OCI-M2 (cell line): ENCODE measurements around the gene BEND3.

Experiments
- DNase-seq: peaks from one replicate; lab custom pipeline; 2025; ENCODE audit not compliant: unreplicated experiment; lab: John Stamatoyannopoulos, UW

Gene BEND3

DNA sequence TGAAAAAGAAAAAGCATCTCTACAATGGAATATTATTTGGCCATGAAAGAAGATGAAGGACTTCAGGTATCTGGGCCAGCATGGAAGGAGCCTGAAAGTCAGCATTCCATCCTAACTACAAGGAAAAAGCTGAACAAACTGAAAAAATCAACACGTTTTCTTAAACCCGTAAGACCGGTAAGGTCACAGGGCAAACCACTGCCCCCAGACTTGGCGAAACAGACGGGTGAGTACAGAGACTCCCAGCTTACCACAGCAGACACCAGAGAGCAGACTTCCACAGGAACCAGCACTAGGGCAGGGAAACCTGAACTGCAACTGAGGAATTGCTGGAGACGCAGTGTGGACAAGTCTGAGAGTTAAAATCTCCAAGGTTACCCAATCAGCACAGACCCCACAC is 31.4 kb downstream of the BEND3 start:
- no peak for DNase-seq

DNA sequence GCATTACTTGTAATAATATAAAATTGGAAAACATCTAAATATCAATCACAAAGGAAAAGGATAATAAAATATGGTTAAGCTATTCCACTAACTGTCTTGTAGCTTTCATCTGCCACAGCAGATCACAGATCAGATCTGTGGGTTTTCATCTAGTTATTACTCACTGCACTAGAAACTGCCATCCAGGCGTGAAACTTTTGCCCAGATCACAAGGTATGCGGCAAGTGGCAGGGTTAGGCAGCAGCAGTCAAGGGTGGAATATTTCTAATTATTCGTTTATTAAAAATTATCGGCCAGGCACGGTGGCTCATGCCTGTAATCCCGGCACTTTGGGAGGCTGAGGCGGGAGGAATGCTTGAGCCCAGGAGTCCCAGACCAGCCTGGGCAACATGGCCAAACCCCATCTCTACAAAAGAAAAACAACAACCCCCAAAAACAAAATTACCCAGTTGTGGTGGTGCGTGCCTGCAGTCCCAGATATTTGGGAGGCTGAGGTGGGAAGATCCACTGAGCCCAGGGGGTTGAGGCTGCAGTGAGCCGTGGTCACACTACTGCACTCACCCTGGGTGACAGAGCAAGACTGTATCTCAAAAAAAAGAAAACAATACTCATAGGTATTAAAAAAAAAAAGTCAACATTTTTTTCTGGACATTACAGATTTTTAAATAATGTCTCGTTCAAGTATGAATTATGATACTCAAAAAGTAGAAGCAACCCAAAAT is 32.1 kb downstream of the BEND3 start:
- DNase-seq: no peak

- no peak for DNase-seq
Measured at GRCh38 chr6:107082045-107082444, 33.3 kb downstream of the BEND3 start.

- DNase-seq: no peak
Measured at GRCh38 chr6:107080036-107080435, 35.3 kb downstream of the BEND3 start.

DNA sequence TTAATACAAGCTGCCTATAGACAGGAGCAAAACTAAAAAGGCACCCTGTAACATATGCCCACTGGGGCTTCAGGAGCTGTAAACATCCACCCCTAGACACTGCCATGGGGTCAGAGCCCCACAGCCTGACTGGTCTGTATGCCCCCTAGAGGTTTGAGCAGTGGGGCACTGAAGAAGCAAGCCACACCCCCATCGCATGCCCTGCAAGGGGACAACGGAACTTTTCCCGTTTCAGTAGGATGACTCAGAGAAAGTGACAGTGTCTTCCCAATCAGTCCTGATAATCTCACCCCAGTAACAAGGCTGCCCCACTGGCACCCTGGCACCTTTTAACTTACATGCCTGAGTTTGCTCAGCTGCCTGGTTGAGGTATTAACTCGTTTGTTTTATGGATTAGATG is 35.9 kb downstream of the BEND3 start:
- no peak for DNase-seq

DNA sequence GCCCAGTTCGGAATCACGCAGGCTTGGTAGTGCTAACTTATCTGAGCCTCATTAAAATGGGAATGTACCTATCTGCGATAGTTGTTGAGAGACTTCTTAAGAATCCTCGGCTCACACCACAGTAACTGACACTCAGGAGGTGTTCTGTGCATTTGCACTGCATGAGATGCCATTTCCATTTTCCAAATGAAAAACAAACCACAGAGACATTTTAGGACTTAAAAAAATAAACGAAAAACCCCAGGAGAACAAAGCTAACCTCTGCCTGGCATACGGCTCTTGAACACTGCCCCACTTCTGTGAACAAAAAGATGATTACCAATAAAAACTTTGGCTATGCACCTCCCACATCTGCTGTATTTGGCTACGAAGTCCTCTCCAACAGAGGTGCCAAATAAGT is 37.6 kb downstream of the BEND3 start:
- no peak for DNase-seq

DNA sequence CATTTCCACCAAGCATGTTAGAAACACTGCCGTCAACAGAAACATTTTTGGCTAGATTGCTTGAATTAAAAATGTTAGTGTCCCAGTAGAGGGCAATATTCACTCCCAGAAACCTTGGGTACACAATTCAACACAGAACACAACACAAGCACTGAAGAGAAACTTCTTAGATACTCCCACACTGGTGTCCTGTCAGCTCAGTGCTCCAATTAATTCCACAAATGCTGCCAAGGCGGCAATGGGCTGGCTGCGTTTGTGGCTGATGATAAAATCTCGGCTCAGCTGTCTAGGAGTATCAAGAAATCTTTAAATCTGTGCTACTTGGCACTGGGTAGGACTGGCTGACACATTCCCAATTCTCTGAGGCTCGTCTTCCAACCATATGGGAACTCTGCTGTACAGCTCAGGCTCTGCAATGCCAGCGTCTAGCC is 39.3 kb downstream of the BEND3 start:
- DNase-seq: no peak

GRCh38 chr6:107070686-107071085 is 44.6 kb downstream of the BEND3 start:
- DNase-seq: no peak

- DNase-seq: no peak
Measured at GRCh38 chr6:107069631-107070548, 45.4 kb downstream of the BEND3 start.

- no peak for DNase-seq
Measured at GRCh38 chr6:107068691-107069630, 46.4 kb downstream of the BEND3 start.

DNA sequence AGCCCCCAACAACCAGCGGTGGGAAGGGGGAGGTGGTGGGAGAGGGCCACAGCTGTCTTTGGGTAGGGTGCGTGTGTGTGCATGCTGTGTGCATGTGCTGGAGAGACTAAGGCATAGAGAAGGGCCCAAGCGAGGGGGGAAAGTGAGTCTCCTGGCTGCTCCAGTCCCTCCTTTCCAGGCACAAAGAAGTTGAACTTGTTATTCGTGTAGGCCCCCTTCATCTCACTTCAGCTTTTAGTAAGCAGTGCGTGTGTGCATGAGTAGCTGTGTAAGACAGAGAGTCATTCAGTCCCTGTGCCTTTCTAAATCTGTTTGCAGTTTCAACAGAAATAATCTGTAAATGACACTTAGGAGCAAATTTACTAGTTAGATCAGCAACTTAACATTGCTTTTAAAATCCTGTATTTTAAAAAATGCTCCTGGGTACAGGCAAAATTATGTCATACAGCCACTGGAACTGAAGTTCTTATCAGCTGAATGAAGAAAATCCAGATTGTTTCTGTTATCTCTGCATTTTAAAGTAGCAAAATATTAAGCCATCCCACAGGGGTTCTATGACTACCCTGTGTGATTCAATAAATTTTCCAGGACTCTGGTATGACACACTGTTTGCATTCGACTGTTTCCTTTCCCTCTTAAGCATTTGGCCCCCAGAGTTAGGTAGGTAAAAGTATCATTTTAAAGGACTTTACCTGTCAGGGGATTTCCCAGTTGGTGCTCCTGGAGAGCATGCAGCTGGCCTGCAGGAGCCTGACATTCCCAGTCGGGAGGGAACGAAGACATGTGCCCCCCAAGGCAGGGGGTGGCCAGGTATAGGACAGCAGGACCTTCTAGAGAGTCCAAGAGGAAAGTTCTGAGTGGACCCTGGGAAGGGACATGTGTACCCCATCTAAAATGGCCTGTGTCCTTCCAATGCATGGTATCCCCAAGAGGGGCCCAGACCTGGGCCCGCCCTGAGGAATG is 48.3 kb downstream of the BEND3 start:
- no peak for DNase-seq

DNA sequence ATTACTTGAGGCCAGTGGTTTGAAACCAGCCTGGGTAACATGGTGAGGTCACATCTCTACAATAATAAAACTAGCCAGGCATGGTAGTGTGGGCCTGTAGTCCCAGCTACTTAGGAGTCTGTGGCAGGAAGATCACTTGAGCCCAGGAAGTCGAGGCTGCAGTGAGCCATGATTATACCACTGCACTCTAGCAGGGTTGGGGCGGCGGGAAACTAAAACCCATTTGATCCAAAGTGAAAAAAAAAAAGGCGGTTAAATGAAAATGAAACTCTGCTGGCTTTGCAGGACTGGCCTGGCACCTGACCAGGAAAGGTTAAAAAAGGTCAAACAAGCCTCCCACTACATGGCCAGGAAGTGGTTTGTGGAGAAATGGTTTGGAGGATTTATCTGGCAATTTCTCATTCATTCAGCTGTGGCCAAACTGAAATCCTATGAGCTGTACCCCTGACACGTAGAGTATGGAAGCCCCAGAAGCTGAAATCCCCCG is 50.7 kb downstream of the BEND3 start:
- DNase-seq: no peak

GRCh38 chr6:107062691-107063090 is 52.6 kb downstream of the BEND3 start:
- DNase-seq: no peak

DNA sequence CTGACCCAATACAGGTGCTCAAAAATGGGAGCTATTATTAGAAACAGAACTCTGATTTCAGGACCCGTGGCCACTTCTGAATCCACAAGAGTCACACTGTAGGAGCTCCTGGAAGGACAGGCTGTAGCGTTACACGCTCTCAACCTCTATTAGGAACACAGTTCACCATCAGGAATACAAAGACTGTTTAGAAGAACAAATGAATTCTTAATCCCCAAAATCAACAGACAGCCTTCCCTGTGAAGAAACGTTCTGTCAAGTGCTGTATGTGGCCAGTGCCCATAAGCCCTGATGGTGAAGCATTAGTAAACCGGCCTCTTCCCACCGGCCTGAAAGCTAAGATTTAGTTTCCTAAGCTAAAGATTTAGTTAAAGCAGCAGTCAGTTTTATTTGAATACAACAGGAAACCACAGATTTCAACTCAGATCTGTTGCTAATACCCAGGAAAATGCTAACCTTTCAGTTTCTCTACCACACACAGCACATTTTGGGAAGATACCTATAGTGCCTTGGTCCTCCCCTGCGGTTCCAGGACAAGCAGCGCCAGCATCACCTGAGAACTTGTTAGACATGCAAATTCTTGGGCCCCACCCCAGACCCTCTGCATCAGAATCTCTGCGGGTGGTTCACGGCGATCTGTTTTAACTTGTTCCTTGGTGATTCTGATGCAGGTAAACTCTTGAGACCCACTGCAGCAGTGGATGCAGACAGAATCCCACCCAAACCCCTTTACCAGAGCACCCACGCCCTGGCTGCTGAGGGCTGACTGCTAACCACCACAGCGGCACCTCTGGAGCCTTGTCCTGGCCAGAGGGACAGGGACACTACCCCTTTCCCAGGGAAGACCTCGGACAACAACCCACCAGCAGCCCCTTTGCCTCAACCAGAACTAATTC is 53.9 kb downstream of the BEND3 start:
- no peak for DNase-seq

- DNase-seq: no peak
Measured at GRCh38 chr6:107060704-107061103, 54.6 kb downstream of the BEND3 start.

DNA sequence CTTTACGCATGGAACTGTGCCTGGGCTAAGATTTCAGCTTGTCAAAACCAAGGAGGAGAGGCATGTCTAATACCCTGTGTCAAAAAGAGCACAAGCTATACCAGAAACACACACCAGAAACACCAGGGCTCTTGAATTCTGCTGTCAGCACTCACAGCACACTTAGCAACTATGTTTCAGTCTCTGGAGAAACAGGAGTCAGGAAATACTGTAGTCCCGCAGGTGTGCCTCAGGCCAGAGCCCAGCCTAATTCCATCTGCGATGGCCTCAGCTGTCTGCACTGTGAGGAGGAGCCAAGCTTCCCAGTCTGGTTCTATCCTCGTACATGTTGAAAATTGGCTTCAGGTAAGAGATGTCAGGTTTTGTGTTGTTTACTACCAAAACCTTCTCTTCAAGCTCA is 55.7 kb downstream of the BEND3 start:
- DNase-seq: no peak

GRCh38 chr6:107057679-107058078 is 57.6 kb downstream of the BEND3 start:
- no peak for DNase-seq

GRCh38 chr6:107056796-107057195 is 58.5 kb downstream of the BEND3 start:
- no peak for DNase-seq

- no peak for DNase-seq
Measured at GRCh38 chr6:107047807-107048206, 67.5 kb downstream of the BEND3 start.
